ENCODE results near the gene AIFM2. TPM values are rescaled to one million over a fixed set of nuclear protein-coding genes. Genes with fewer than 3 reads are reported as not detected.

The AIFM2 gene
- total RNA-seq, 4 donors from 2014 or later: 22.0 to 38.3 (median 31.1) TPM

- intact Hi-C loops (cut with DNase I): no loop called here
- DNase-seq: no peak
- no peaks in the 10 kb centered on the region for H3K27me3 ChIP-seq
- no peak overlapping the region for H3K4me3 ChIP-seq (replicated peaks in 1 of 3)
- H3K27ac ChIP-seq: no peak overlapping the region
- H3K36me3 ChIP-seq: peaks cover 20 to 24% of the 10 kb centered on the region in 2 donors
- no peak for TF ChIP-seq CTCF (IDR thresholded peaks at IDR 0.05)
- no peak for TF ChIP-seq POLR2A (IDR thresholded peaks at IDR 0.05)
- no peaks in the 10 kb centered on the region for H3K9me3 ChIP-seq
- 92 to 98% methylated on average over 5 of the region's 5 CpGs for WGBS, 2 donors
- peaks cover 0 to 9% of the 10 kb centered on the region in 2 donors for H3K4me1 ChIP-seq
These were observed 9.9 kb downstream of the AIFM2 start for GRCh38 chr10:70122742-70123141.

- no peak for DNase-seq
- Histone ChIP-seq H3K4me1 (peaks cover 0 to 9% of the 10 kb centered on the region in 2 donors), H3K27me3 (no peaks in the 10 kb centered on the region), H3K36me3 (peaks cover 20 to 26% of the 10 kb centered on the region in 2 donors), H3K4me3 (replicated peaks in 1 of 3) (no peak overlapping the region), H3K9me3 (no peaks in the 10 kb centered on the region), H3K27ac (no peak overlapping the region)
- TF ChIP-seq POLR2A (IDR thresholded peaks at IDR 0.05): no peak
- no peak for TF ChIP-seq CTCF (IDR thresholded peaks at IDR 0.05)
- 85 to 96% methylated on average over 11 of the region's 11 CpGs for WGBS, 2 donors
- intact Hi-C loops (cut with DNase I): no loop called here
These were observed 11.2 kb downstream of the AIFM2 start for GRCh38 chr10:70121281-70121949.

- WGBS, 2 donors: 78 to 82% methylated on average over 6 of the region's 6 CpGs
- TF ChIP-seq POLR2A (IDR thresholded peaks at IDR 0.05) (no peak), CTCF (IDR thresholded peaks at IDR 0.05) (no peak)
- intact Hi-C loops (cut with DNase I): no loop called here
- H3K27ac ChIP-seq: no peak overlapping the region
- H3K9me3 ChIP-seq: no peaks in the 10 kb centered on the region
- no peak for DNase-seq
- H3K4me1 ChIP-seq: peaks cover 0 to 9% of the 10 kb centered on the region in 2 donors
- H3K27me3 ChIP-seq: no peaks in the 10 kb centered on the region
- H3K36me3 ChIP-seq: peaks cover 20 to 26% of the 10 kb centered on the region in 2 donors
- H3K4me3 ChIP-seq (replicated peaks in 1 of 3): no peak overlapping the region
These were observed 12.2 kb downstream of the AIFM2 start for GRCh38 chr10:70120417-70120816.

GRCh38 chr10:70119623-70120022 lies 13.0 kb downstream of the AIFM2 start:
- WGBS, 2 donors: 85 to 91% methylated on average over 8 of the region's 8 CpGs
- H3K27me3 ChIP-seq: no peaks in the 10 kb centered on the region
- H3K9me3 ChIP-seq: no peaks in the 10 kb centered on the region
- H3K36me3 ChIP-seq: peaks cover 20 to 31% of the 10 kb centered on the region in 2 donors
- peaks cover 0 to 9% of the 10 kb centered on the region in 2 donors for H3K4me1 ChIP-seq
- no peak overlapping the region for H3K4me3 ChIP-seq (replicated peaks in 1 of 3)
- intact Hi-C loops (cut with DNase I): no loop called here
- no peak for DNase-seq
- no peak for TF ChIP-seq POLR2A (IDR thresholded peaks at IDR 0.05)
- no peak for TF ChIP-seq CTCF (IDR thresholded peaks at IDR 0.05)
- no peak overlapping the region for H3K27ac ChIP-seq

- TF ChIP-seq POLR2A (IDR thresholded peaks at IDR 0.05) (no peak), CTCF (IDR thresholded peaks at IDR 0.05) (no peak)
- Histone ChIP-seq H3K4me3 (replicated peaks in 1 of 3) (no peak overlapping the region), H3K4me1 (peaks cover 0 to 9% of the 10 kb centered on the region in 2 donors), H3K27me3 (no peaks in the 10 kb centered on the region), H3K36me3 (peaks cover 20 to 34% of the 10 kb centered on the region in 2 donors), H3K27ac (no peak overlapping the region), H3K9me3 (no peaks in the 10 kb centered on the region)
- no peak for DNase-seq
- intact Hi-C loops (cut with DNase I): no loop called here
- WGBS, 2 donors: 93 to 96% methylated on average over 7 of the region's 7 CpGs
These were observed 13.4 kb downstream of the AIFM2 start for GRCh38 chr10:70119197-70119596.

Data from thyroid gland (tissue), 4 donors.